Occipital lobe (tissue), 2 donors: ENCODE results near the gene DISP2. TPM values are rescaled to one million over a fixed set of nuclear protein-coding genes. Genes with fewer than 3 reads are reported as not detected.

Experiments used
- DNase-seq: peaks from one replicate; lab custom pipeline; 2025; lab: John Stamatoyannopoulos, UW
- total RNA-seq: library from RNA; depleted of rRNA; stranded (reverse); fragments of >200 nt; gene quantifications from one replicate; pipeline ENCODE4 v1.2.3, GENCODE V29; 2014

The DISP2 gene
- total RNA-seq, 1 donor from 2014 or later: 9.2 TPM

GRCh38 chr15:40325700-40326099, 32.3 kb upstream of the DISP2 start:
- no peak for DNase-seq

- no peak for DNase-seq
Observed at GRCh38 chr15:40327457-40327856, 30.6 kb upstream of the DISP2 start.

GRCh38 chr15:40328176-40328575, 29.8 kb upstream of the DISP2 start:
- no peak for DNase-seq

- DNase-seq: no peak
Observed at GRCh38 chr15:40328751-40329150, 29.3 kb upstream of the DISP2 start.

- no peak for DNase-seq
Observed at GRCh38 chr15:40329804-40330203, 28.2 kb upstream of the DISP2 start.

- no peak for DNase-seq
Observed at GRCh38 chr15:40330368-40330836, 27.6 kb upstream of the DISP2 start.

- DNase-seq: no peak
Observed at GRCh38 chr15:40331026-40331425, 27.0 kb upstream of the DISP2 start.

GRCh38 chr15:40331637-40332036, 26.4 kb upstream of the DISP2 start:
- no peak for DNase-seq

GRCh38 chr15:40332113-40332781, 25.8 kb upstream of the DISP2 start:
- DNase-seq: no peak

- DNase-seq: peak; percentile 13
Observed at GRCh38 chr15:40333922-40334492, 24.0 kb upstream of the DISP2 start.

GRCh38 chr15:40334541-40334940, 23.5 kb upstream of the DISP2 start:
- no peak for DNase-seq

GRCh38 chr15:40334941-40335795, 22.9 kb upstream of the DISP2 start:
- no peak for DNase-seq

GRCh38 chr15:40335938-40336743, 21.9 kb upstream of the DISP2 start:
- DNase-seq: no peak

- DNase-seq: no peak
Observed at GRCh38 chr15:40336744-40337122, 21.3 kb upstream of the DISP2 start.

GRCh38 chr15:40337597-40337996, 20.4 kb upstream of the DISP2 start:
- DNase-seq: no peak

GRCh38 chr15:40338041-40338657, 19.9 kb upstream of the DISP2 start:
- DNase-seq: no peak

GRCh38 chr15:40338921-40339620, 18.9 kb upstream of the DISP2 start:
- peak; percentile 34 for DNase-seq

- DNase-seq: no peak
Observed at GRCh38 chr15:40339621-40339945, 18.4 kb upstream of the DISP2 start.

- DNase-seq: no peak
Observed at GRCh38 chr15:40340038-40340739, 17.8 kb upstream of the DISP2 start.
